Stimulated activated CD4-positive, alpha-beta T cell treated with anti-CD3 and anti-CD28 coated beads, Interleukin-4, amount 100 ng/mL, for 4 hours (primary cell): ENCODE measurements around the gene SETD4.
"Not testable (repeated sequence)": the region's sequence is repeated elsewhere in the genome, so short reads cannot be mapped to it uniquely, and the experiment has no call there.

ENCODE experiments used
- DNase-seq, 2 experiments: peaks; one replicate each; pipeline ENCODE4 v3.0.0-alpha.2; 2020

SETD4 gene

DNA sequence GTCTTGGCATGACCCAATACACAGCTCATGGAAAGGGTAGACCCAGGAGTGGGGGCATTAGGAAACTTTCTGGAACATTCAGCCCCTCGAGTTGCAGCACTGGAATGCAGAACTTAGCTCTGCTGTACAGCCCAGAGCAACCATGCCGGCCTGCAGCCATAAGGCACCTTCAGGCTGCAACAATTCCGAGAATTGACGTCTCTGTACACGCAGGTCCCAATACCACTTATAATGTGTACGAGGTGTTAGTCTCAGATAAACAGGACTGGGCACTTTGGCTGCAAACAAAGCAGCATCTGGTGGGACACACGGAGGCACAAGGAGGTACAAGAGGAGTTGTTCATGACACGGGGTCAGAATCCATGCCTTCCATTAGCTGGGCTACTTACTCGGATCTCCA lies 17.4 kb upstream of the SETD4 start:
- no peak for DNase-seq

DNA sequence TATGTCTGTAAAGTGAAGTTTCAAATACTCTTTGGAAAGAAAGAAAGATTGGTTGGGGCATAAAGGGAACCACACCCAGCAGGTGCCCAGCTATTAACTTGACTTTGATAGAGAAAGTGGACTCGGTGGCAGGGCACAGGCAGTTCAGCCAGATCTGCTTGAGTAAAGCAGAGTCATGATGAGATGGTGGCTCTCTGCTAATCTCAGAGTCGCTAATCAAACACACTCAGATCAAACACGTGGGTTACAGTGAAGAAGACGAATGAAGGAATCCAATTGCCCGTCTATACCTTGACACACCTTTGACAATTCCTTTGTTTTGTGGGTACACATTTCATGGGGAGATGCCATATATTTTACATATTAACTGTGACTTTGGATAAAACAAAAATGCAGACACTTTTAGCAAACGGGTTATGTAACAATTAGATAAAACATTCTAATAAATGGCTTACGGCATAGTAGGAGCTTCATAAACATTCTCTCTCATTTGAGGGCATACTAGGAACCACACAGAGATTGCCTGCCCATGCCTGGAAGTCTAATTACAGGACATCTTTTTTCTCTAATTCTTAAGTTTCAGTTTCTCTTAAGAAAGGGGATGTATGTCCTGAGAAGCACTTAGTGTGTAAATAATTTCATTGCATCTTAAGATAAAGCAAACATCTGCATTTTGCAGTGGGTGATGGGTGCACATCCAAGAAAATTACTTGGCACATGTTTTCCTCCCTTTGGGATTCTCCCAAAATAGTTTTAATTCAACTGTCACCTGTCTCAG lies 16.7 kb upstream of the SETD4 start:
- DNase-seq, result no peak

DNA sequence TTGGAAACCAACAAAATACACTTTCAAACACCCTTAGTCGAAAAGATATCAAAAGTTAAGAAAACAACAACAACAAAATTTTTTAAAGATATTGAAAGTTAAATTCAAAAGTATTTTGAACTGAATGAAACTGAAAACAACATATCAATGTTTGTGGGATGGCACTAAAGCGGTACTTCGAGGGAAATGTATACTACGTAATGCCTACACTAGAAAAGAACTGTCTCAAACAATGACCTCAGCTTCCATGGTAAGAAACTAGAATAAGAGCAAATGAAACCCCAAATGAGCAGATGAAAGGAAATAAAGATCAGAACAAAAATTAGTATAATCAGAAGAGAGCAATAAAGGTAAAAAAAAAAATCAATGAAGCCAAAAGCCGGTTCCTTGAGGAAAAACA lies 15.6 kb upstream of the SETD4 start:
- DNase-seq, result no peak

GRCh38 chr21:36075171-36075570 lies 14.8 kb upstream of the SETD4 start:
- no peak for DNase-seq

DNA sequence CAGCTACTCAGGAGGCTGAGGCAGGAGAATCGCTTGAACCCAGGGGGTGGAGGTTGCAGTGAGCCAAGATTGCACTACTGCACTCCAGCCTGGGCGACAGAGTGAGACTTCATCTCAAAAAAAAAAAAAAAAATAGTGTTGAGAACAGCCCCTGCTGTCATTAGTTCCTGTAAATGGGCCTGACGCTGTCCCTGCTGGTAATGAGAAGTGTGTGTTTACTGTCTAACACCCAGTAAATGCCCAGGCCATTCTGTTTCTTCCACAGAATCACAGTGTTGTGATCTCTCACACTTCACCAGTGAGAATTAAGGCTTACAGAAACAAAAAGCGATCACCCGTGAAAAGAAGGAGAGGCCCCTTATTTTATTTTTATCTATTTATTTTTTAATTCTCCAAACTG lies 13.6 kb upstream of the SETD4 start:
- DNase-seq, result not testable (repeated sequence)

GRCh38 chr21:36073181-36073580 lies 12.9 kb upstream of the SETD4 start:
- no peak for DNase-seq

DNA sequence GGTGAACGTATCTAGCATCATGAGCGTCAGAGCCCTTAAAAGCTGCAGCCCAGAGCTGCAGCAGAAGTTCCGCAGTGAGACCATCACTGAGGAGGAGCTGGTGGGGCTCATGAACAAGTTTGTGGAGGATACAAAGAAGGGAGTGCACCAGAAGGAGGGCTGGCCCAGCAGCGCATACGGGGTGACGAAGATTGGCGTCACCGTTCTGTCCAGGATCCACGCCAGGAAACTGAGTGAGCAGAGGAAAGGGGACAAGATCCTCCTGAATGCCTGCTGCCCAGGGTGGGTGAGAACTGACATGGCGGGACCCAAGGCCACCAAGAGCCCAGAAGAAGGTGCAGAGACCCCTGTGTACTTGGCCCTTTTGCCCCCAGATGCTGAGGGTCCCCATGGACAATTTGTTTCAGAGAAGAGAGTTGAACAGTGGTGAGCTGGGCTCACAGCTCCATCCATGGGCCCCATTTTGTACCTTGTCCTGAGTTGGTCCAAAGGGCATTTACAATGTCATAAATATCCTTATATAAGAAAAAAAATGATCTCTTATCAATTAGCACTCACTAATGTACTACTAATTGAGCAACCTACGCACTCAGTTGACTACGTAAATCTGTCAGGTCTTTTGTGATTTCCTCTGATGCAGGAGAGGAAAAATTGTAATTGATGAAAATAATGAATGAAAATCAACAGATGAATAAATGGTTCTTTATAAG lies 12.3 kb upstream of the SETD4 start:
- no peak for DNase-seq

- DNase-seq, result no peak
Observed at GRCh38 chr21:36070999-36071398, 10.7 kb upstream of the SETD4 start.

GRCh38 chr21:36069713-36070583 lies 9.6 kb upstream of the SETD4 start, which contains the start of gene CBR1:
CBR1 (plus strand) TSS chr21:36070024; CDS start chr21:36070116, 92 bp downstream.
- DNase-seq, result peak; percentile 88 to 90

- DNase-seq, result no peak
Observed at GRCh38 chr21:36068748-36069398, 8.5 kb upstream of the SETD4 start.

DNA sequence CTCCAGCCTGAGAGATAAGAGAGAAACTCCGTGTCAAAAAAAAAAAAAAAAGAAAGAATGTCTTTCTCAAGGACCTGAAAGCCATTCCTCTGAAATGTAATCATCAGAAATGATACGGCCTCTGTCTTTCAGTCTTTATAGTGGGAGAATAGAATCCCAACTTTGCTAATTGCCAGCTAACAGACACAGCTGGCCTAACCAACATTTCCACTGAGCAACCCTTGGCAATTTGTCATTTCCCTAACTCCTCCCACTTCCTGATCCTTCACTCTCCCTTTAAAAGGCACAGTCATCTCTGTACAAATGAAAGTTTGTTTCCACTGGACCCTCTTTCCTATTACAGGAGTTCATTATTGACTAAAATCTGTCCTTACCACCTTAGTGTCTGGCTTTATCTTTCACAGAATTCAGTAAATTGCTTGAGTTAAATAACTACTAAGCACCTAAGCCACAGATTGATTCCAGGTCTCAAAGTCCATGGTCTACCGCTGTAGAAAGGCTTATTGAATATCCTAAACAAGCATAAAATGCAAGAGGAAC lies 5.2 kb upstream of the SETD4 start:
- DNase-seq, result no peak

- no peak for DNase-seq
Observed at GRCh38 chr21:36064085-36064460, 3.7 kb upstream of the SETD4 start.

GRCh38 chr21:36063375-36064084 lies 3.2 kb upstream of the SETD4 start:
- no peak for DNase-seq

DNA sequence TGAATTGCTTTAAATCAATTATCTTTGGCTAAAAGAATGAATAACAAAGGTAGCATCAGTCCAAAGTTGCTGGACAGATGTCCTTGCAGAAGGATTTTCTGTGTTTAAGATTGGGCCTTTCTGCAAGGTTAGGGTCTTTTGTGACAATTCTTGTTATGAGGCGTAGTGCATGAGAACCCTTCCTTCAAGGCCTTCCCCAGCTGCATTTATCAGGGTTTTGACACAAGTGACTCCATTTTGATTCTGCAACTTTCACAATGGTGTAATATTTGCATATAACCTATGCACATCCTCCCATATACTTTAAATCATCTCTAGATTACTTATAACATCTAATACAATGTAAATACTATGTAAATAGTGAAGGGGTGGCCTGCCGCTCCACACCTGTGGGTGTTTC lies 1.1 kb upstream of the SETD4 start:
- no peak for DNase-seq

- peak in 1 of 2 experiments; percentile 17 for DNase-seq
Observed at GRCh38 chr21:36059823-36060158, 535 bp downstream of the SETD4 start.

DNA sequence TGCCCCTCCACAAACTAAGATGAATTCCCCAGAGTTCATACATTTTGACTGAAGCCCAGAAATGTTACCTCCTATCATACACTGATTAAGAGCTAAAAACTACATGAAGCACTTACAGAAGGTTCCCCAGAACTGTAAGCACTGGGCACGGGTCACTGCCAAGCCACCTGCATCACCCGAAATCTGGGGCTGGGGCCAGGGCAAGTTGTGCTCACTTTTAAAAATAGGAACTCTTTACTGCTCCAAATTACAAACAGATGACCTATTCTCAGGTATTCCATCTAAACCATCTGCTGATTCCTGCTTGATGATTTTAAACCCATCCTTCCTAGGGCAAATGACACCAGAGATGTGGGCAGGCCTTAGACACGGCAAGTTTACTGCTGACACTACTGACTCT lies 4.8 kb downstream of the SETD4 start:
- no peak for DNase-seq

DNA sequence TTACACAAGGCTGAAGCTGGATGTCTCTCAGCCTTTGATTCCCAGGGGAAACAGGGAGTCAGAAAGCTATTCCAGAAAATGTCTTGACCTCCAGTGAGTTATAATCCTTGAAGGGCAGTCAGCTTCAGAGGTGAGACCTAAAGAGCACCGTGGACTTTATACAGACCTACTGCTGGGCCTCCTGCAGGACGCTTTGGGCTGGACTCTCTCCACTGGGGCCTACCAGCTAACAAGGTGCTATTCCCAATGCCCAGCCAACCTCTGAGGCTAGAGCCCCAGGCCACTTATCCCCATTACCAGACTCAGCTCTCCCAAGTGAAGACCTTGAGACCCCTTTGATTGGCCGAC lies 6.6 kb downstream of the SETD4 start:
- no peak for DNase-seq

- no peak for DNase-seq
Observed at GRCh38 chr21:36052860-36053714, 7.2 kb downstream of the SETD4 start.

DNA sequence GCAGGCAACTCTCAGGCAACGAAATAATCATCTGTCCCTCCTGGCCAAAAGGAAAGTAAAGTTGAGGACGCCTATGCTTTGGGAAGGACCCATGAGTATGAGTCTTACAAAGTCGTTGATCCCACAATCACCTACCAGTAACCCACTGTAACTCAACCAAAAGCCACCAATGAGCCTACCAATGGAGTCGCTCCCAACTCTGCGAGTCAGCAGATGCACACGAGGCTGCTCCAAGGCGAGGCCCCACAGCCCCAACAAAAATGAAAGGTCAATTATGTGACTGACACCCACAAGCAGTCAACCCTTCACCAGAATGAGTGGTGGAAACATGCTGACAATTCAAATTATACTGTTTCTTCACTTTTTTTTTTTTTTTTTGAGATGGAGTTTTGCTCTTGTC lies 12.0 kb downstream of the SETD4 start:
- DNase-seq, result no peak

- DNase-seq, result no peak
Observed at GRCh38 chr21:36047139-36047538, 13.2 kb downstream of the SETD4 start.

DNA sequence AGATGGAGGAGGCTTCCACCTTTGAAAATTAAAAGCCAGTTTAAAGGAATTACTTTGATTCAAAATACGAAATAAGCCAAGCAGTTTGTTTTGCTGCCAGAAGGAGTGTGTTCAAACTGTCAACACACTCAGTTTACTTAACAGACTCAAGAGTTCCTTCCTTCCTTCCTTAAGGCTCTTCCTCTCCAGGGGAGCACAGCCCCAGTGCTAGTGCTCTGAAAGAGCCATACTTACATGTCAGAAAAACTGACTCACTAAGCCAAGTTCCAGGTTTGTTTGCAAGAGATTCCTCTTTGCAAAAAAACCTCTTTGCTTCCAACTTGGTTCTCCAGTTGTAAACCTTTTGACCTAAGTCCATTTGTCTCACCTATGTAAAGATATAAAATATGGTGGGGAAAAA lies 14.3 kb downstream of the SETD4 start:
- DNase-seq, result no peak
